ENCODE results near the gene ESPN.
A peak's percentile ranks its signal among the peaks of the same experiment; 100 is the strongest.
"Not testable (repeated sequence)": the region's sequence is repeated elsewhere in the genome, so short reads cannot be mapped to it uniquely, and the experiment has no call there.

Gene ESPN

DNA sequence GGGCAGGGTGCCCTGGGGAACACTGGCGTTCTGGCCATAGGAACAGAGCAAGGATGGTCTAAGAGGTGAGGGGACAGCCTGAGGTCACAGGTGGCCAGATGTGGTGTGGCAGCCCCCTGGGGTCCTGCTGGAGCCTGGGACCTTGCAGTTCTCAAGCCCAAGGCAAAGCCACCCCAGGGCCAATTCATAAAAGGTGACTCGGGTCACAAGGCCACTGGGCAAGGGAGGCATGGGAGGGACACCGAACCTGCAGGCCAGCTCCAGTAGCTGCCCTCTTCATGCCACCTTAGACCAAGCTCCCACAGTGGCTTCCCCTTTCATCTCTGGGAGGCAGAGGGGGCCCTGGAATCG, 22.1 kb downstream of the ESPN start:
- H3K4me1 ChIP-seq (ENCODE audit: control insufficient read depth, insufficient read depth, low read length): no peaks in the 10 kb centered on the region
- no peak overlapping the region for H3K9ac ChIP-seq (ENCODE audit: low read depth, low read length)
- H3K4me3 ChIP-seq (ENCODE audit: low read length): no peak overlapping the region
- no peaks in the 10 kb centered on the region for H3K9me3 ChIP-seq (replicated peaks; ENCODE audit: low read length)
- H3K4me2 ChIP-seq (ENCODE audit: low read length): no peak overlapping the region
- H3K27me3 ChIP-seq (ENCODE audit: control insufficient read depth, insufficient read depth, low read length): peaks cover 62% of the 10 kb centered on the region
- H3K36me3 ChIP-seq (ENCODE audit: insufficient read depth, low read length): no peaks in the 10 kb centered on the region

DNA sequence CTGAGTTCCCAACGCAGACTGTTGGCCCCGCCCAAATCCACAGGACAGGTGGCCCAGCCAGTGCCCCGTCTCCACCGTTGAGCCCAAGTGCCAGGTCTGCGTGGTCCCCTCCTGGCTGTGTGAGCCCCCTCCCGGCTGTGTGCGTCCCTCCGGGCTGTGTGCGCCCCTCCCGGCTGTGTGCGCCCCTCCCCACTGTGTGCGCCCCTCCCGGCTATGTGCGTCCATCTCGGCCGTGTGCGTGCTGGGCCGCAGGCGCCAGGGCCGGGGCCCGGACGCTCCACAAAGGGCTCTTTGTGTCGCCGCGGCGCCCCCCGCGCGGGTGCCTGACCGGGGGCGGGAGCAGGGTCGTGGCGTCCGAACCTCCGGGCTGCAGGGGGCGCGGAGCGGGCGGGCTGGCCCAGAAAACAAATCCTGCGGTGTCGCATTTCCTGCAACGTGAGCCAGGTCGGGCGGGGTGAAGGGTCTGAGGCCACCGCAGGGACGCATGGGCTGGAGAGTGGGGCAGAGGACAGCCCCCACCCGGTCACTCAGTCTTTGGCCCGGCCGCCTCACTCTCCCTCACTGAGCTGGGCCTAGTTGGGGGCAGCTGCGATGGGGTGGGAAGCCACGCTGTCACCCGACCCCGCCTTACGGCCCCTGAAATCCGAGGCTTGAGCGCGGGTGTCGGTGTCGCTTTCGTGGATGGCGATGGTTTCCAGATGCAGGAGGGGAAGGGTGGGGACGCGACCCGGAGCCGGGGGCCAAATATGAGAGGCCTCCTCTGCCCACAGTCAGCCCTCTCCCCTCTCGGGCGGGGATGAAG, 22.6 kb downstream of the ESPN start:
- H3K9ac ChIP-seq (ENCODE audit: low read depth, low read length): no peak overlapping the region

DNA sequence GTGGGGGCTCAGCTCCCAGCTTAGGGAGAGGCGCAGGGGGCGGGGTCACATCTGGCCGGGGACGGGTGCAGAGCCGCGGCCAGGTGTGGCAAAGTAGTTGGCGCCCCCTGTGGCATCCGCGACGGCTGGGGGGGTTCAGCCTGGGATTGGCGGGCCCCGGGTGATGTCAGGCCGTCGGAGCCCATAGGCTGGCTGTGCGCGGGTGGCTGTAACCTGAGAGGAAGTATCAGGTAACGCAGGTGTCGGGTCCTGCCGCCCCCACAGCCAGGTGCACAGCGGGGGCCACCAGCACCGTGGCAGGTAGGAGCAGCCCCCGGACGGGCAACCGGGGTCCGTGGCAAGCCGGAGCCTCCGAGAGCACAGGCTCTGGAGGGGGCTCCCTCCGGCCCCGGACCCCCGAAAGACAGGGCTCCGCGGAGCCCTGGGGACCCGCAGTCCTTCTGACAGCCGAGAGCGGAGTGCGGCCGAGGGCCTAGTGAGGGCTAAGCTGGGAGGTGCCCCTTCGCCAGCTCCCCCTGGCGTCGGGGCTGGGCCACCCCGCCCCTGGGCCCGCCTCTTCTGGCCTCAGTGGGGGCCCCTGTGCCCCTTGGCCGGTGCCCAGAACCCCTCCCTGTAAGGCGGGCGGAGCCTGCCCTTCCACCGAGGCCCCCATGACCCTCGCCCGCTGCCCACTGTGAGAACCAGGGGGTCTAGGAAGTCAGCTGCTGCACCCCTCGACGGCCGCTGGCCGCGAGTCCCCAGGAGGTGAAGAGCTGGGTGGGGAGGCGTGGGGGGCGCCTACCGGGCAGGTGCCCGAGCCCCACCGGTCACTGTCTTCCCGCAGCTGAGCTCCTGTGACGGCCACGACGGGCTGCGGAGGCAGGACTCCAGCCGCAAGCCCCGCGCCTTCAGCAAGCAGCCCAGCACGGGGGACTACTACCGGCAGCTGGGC, 23.5 kb downstream of the ESPN start:
- Histone ChIP-seq H3K36me3 (ENCODE audit: insufficient read depth, low read length) (no peaks in the 10 kb centered on the region), H3K27me3 (ENCODE audit: control insufficient read depth, insufficient read depth, low read length) (peaks cover 67% of the 10 kb centered on the region), H3K4me2 (ENCODE audit: low read length) (no peak overlapping the region), H3K4me1 (ENCODE audit: control insufficient read depth, insufficient read depth, low read length) (no peaks in the 10 kb centered on the region), H3K4me3 (ENCODE audit: low read length) (no peak overlapping the region), H3K9ac (ENCODE audit: low read depth, low read length) (no peak overlapping the region), H3K9me3 (replicated peaks; ENCODE audit: low read length) (no peaks in the 10 kb centered on the region)

More for the DNA sequence above, 22.6 kb downstream of the ESPN start:
- H3K36me3 ChIP-seq (ENCODE audit: insufficient read depth, low read length): no peaks in the 10 kb centered on the region
- no peak overlapping the region for H3K4me3 ChIP-seq (ENCODE audit: low read length)
- no peaks in the 10 kb centered on the region for H3K9me3 ChIP-seq (replicated peaks; ENCODE audit: low read length)
- peaks cover 62% of the 10 kb centered on the region for H3K27me3 ChIP-seq (ENCODE audit: control insufficient read depth, insufficient read depth, low read length)
- no peak overlapping the region for H3K4me2 ChIP-seq (ENCODE audit: low read length)
- H3K4me1 ChIP-seq (ENCODE audit: control insufficient read depth, insufficient read depth, low read length): no peaks in the 10 kb centered on the region

DNA sequence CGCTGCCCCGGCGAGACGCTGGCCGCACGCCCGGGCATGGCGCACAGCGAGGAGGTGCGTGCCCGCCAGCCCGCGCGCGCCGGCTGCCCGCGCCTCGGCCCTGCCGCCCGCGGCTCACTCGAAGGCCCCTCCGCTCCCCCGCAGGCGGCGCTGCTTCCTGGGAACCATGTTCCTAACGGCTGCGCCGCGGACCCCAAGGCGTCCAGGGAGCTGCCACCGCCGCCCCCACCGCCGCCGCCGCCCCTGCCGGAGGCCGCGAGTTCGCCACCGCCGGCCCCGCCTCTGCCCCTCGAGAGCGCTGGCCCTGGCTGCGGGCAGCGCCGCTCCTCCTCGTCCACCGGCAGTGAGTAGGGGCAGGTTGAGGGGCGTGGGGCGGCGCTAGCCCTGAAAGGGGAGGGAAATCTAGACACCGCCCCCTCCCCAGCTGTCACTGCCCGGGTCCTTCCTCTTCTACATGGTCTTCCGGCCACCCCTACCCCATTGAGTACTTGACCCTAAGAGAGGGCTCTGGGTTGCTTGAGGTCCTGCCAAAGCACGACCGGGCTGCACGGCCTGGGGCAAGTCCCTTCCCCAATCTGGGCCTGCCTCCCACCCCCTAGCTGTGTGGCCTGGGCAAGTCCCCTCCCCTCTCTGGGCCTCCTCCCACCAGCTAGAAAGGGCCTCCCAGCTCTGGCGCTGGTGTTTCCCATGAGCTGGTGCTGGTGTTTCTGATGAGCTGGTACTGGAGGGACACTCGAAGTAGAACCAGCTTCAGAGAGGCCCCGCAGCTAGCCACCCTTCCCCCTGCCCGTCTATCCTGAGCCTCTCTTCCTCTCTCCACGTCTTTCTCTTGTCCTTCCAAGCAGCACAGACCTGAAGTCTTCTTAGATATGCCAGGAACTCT, 24.4 kb downstream of the ESPN start:
- Histone ChIP-seq H3K4me3 (ENCODE audit: low read length) (no peak overlapping the region), H3K9ac (ENCODE audit: low read depth, low read length) (no peak overlapping the region), H3K27me3 (ENCODE audit: control insufficient read depth, insufficient read depth, low read length) (peaks cover 72% of the 10 kb centered on the region), H3K4me1 (ENCODE audit: control insufficient read depth, insufficient read depth, low read length) (no peaks in the 10 kb centered on the region), H3K4me2 (ENCODE audit: low read length) (no peak overlapping the region), H3K36me3 (ENCODE audit: insufficient read depth, low read length) (no peaks in the 10 kb centered on the region), H3K9me3 (replicated peaks; ENCODE audit: low read length) (no peaks in the 10 kb centered on the region)

DNA sequence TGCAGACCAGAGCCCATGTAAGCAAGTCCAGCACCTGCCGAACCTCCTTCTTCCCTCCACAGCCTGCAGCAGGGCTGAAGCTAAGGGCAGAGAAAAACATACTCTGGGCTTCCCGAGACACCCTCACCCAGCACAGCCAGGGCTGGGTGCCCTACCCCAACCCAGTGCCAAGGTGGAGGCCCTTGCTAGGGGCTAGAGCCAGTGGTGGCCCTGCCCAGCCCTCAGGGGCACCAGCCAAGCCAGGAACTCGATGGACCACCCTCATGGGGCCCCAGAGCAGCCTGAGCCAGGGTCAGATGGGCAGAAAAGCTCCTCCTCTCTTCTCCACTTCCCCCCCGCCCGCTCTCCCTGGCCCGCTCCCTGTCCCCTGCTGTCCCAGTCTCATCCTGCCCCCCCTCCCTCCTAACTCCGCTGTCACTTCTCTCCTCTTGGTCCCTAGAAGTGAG, 25.5 kb downstream of the ESPN start:
- no peak overlapping the region for H3K4me2 ChIP-seq (ENCODE audit: low read length)
- H3K4me1 ChIP-seq (ENCODE audit: control insufficient read depth, insufficient read depth, low read length): no peaks in the 10 kb centered on the region
- peaks cover 71% of the 10 kb centered on the region for H3K27me3 ChIP-seq (ENCODE audit: control insufficient read depth, insufficient read depth, low read length)
- H3K9me3 ChIP-seq (replicated peaks; ENCODE audit: low read length): no peaks in the 10 kb centered on the region
- no peak overlapping the region for H3K4me3 ChIP-seq (ENCODE audit: low read length)
- no peak overlapping the region for H3K9ac ChIP-seq (ENCODE audit: low read depth, low read length)
- no peaks in the 10 kb centered on the region for H3K36me3 ChIP-seq (ENCODE audit: insufficient read depth, low read length)

DNA sequence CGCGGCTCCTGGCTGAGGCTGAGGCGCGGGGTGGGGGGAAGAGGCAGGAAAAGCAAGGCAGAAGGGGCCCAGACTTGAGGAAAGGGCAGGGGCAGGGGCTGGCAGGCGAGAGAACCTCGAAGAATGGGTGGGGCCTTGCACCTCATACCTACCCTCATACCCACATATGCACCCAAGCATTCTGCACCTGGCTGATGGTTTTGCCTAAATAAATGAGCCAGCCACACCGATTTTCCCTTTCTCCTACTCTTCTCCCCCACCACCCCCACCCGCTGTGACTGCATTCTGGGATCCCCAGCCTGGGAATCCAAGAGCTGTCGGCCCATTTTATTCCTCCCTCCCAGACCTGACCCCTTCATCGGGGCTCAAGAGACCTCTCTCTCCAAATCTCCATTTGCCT, 25.9 kb downstream of the ESPN start:
- H3K36me3 ChIP-seq (ENCODE audit: insufficient read depth, low read length); H3K4me1 ChIP-seq (ENCODE audit: control insufficient read depth, insufficient read depth, low read length); H3K4me3 ChIP-seq (ENCODE audit: low read length); H3K9me3 ChIP-seq (replicated peaks; ENCODE audit: low read length); H3K4me2 ChIP-seq (ENCODE audit: low read length); H3K9ac ChIP-seq (ENCODE audit: low read depth, low read length): not testable (repeated sequence)
- H3K27me3 ChIP-seq (ENCODE audit: control insufficient read depth, insufficient read depth, low read length): peaks cover 76% of the 10 kb centered on the region

DNA sequence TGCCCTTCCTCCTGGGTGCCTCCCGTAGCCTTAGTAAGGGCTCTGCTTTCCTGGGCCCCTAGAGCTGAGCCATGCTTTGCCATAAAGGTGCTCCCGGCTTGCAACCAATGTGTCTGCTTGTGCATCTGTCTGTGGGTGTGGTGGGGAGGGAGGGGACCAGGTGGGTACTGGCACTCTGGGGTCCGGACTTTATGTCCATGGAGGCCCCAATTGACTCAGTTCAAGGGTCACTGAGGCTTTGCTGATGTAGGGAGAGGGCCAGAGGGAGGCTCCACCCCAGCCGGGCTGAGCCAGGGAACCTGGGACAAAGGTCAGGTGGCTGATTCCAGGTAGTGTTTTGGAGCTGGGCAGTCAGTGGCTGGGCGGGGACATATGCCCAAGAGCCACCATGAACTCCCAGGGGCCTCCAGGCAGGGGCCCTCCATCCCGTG, 26.4 kb downstream of the ESPN start:
- peaks cover 3% of the 10 kb centered on the region for H3K4me1 ChIP-seq (ENCODE audit: control insufficient read depth, insufficient read depth, low read length)
- no peak overlapping the region for H3K9ac ChIP-seq (ENCODE audit: low read depth, low read length)
- H3K4me2 ChIP-seq (ENCODE audit: low read length): no peak overlapping the region
- H3K27me3 ChIP-seq (ENCODE audit: control insufficient read depth, insufficient read depth, low read length): peaks cover 80% of the 10 kb centered on the region
- H3K36me3 ChIP-seq (ENCODE audit: insufficient read depth, low read length): no peaks in the 10 kb centered on the region
- H3K4me3 ChIP-seq (ENCODE audit: low read length): no peak overlapping the region
- no peaks in the 10 kb centered on the region for H3K9me3 ChIP-seq (replicated peaks; ENCODE audit: low read length)

DNA sequence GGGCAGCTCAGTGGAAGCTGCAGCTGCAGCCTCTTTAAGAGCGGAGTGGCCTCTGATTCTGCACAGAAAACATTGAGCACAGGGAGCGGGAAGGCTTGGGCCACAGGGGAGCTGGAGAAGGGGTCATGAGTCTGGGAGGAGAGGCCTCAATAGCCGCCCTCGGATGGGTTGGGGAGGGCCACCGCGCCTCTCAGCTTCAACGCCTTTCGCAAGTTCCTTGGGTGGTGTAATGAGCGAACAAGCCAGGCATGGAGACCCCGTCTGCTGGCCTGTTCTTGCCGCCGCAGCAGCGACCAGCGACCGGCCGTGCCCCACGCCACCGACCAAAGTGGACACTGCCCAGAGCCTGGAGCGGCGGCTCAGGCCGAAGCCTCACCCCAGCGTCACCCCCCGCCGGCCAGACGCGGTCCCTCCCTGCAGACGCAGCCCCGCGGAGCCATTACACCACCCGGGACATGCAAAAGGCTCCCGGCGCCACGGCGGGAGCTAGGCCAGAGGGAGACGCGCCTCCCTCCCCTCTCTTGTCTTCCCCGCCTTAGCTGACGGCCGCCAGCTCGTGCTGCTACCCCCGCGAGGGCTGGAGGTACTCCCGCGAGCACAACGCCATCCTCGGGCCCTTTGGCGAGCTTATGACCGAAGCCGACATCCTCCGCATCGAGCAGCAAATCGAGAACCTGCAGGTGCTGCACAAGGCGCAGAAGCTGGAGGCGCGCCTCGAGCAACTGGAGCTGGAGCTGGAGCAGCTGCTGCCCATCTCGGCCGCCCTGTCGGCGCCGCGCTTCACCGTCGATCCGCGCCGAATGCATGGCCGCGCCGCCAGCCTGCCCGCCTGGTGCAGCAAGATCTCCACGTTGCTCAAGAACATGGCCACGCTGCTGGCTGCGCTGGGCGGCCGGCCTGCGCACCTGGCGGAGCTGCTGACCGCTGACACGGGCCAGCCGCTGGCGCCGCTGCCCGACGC, 29.6 kb downstream of the ESPN start:
- peaks cover 71% of the 10 kb centered on the region for H3K27me3 ChIP-seq (ENCODE audit: control insufficient read depth, insufficient read depth, low read length)
- H3K36me3 ChIP-seq (ENCODE audit: insufficient read depth, low read length); H3K9ac ChIP-seq (ENCODE audit: low read depth, low read length); H3K4me1 ChIP-seq (ENCODE audit: control insufficient read depth, insufficient read depth, low read length); H3K9me3 ChIP-seq (replicated peaks; ENCODE audit: low read length); H3K4me3 ChIP-seq (ENCODE audit: low read length): not testable (repeated sequence)
- H3K4me2 ChIP-seq (ENCODE audit: low read length): peak overlapping the region; percentile 31

DNA sequence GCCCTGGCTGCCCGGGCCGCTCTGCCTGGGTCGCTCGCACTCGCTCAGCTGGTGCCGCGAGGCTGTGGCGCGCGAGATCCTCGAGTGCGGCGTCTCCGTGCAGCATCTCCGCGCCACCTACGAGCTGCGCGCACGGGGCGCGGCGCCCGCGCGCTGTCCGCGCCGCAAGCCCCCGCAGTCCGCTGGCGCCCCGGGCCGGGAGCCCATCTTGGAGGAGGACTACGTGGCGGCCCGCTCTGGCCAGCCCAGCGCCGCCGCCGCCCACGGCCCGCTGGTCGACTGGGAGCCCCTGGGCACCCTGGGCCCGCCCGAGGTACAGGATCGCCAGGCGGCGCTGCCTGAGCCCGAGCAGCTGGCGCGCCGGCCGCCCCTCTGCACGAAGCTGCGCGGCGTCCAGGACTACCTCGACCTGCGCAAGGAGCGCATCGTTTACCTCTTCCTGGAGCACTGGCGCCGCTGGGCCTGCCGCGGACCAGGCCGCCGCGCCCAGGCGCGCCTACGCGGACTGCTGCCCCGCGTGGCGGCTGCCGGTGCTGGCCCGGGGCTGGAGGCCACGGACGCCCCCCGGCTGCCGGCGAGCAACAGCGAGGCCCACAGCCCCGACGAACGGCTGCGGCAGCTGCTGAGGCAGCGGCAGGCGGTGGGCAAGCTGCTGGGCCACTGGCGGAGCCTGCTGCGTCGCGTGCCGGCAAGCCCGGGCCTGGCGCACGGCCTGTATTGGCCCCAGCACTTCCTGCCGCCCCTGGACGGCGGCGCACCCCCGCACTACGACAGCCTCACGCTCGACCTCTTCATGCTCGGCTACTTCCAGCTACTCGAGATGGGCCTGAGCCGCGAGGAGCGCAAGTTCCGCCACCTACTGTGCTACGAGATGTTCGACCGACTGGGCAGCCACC, 30.5 kb downstream of the ESPN start:
- no peak overlapping the region for H3K9ac ChIP-seq (ENCODE audit: low read depth, low read length)
- H3K9me3 ChIP-seq (replicated peaks; ENCODE audit: low read length): no peaks in the 10 kb centered on the region
- H3K4me1 ChIP-seq (ENCODE audit: control insufficient read depth, insufficient read depth, low read length): peaks cover 3% of the 10 kb centered on the region
- no peak overlapping the region for H3K4me3 ChIP-seq (ENCODE audit: low read length)
- H3K36me3 ChIP-seq (ENCODE audit: insufficient read depth, low read length): no peaks in the 10 kb centered on the region
- H3K4me2 ChIP-seq (ENCODE audit: low read length): peak overlapping the region; percentile 31
- peaks cover 70% of the 10 kb centered on the region for H3K27me3 ChIP-seq (ENCODE audit: control insufficient read depth, insufficient read depth, low read length)

Measured in skeletal muscle satellite cell (primary cell).